Panc1 (cell line): ENCODE data around the gene LRRK1. TPM values are rescaled to one million over a fixed set of nuclear protein-coding genes. Genes with fewer than 3 reads are reported as not detected.
A peak's percentile ranks its signal among the peaks of the same experiment; 100 is the strongest.

ENCODE experiments used
- ATAC-seq: fragments of 200-7000 bp; cut with Tn5 transposase; 2 replicates; pipeline ENCODE4 v1.9.1; 2020; ENCODE audit warnings: mild to moderate bottlenecking, moderate library complexity
- BruUV-seq: library from RNA; stranded (reverse); fragments of 400-500 nt; replicated peaks from 2 replicates; lab custom pipeline; 2021; lab: Mats Ljungman, UMichigan
- CTCF ChIA-PET: fragments of 300-600 bp; sonication (Branson Sonifier 250); formaldehyde crosslinking; loops from one replicate; lab custom pipeline; 2022; ENCODE audit warnings: antibody characterized with exemption; lab: Charles Lee
- POLR2A ChIA-PET: fragments of 300-600 bp; sonication (Branson Sonifier 250); formaldehyde crosslinking; loops from one replicate; lab custom pipeline; 2022; ENCODE audit warnings: antibody characterized with exemption; lab: Charles Lee
- DNase-seq: peaks from one replicate; pipeline ENCODE4 v3.0.0-alpha.2; 2010; ENCODE audit warnings: low read depth, low spot score
- H3K27ac ChIP-seq: 2 replicates; pipeline ENCODE4 v1.5.1; 2011; ENCODE audit warnings: mild to moderate bottlenecking, low read length, inconsistent platforms
- H3K27me3 ChIP-seq: fragments of 200-500 bp; sonication (Bioruptor generic); 2 replicates; pipeline ENCODE4 v1.6.0; 2014; ENCODE audit warnings: low read length, inconsistent platforms; ENCODE audit not compliant: control insufficient read depth, insufficient read depth
- H3K36me3 ChIP-seq: fragments of 200-500 bp; sonication (Bioruptor generic); 2 replicates; pipeline ENCODE4 v1.5.1; 2014; ENCODE audit warnings: inconsistent platforms, mild to moderate bottlenecking, low read length, moderate library complexity; ENCODE audit not compliant: control insufficient read depth, insufficient read depth
- H3K4me1 ChIP-seq: 2 replicates; pipeline ENCODE4 v1.5.1; 2011; ENCODE audit warnings: inconsistent platforms, mild to moderate bottlenecking, low read length, moderate library complexity; ENCODE audit not compliant: control insufficient read depth, insufficient read depth
- H3K4me3 ChIP-seq, 2 experiments: 2 replicates each; pipeline ENCODE4 v1.5.1; 2011 to 2012; ENCODE audit warnings: low read depth in 2 of 2, low read length in 2 of 2, mild to moderate bottlenecking in 2 of 2, inconsistent platforms in 1 of 2, moderate library complexity in 1 of 2
- H3K9me3 ChIP-seq: fragments of 200-500 bp; sonication (Bioruptor generic); 2 replicates; pipeline ENCODE4 v1.5.1; 2014; ENCODE audit warnings: low read depth, mild to moderate bottlenecking, inconsistent platforms, low read length, moderate library complexity; ENCODE audit not compliant: control insufficient read depth, insufficient read depth
- CTCF ChIP-seq: fragments of 450-650 bp; IDR thresholded peaks from 2 replicates; pipeline ENCODE4 v1.5.1; 2017; ENCODE audit warnings: mild to moderate bottlenecking
- POLR2AphosphoS5 ChIP-seq: IDR thresholded peaks from 2 replicates; pipeline ENCODE4 v1.6.1; 2012; ENCODE audit warnings: mild to moderate bottlenecking, low read depth, low read length, moderate library complexity
- SIN3A ChIP-seq: IDR thresholded peaks from 2 replicates; pipeline ENCODE4 v1.6.1; 2012; ENCODE audit warnings: low read depth, mild to moderate bottlenecking, low read length, moderate library complexity, borderline replicate concordance; ENCODE audit not compliant: insufficient read depth
- TCF7L2 ChIP-seq: IDR thresholded peaks from 2 replicates; pipeline ENCODE4 v1.6.1; 2011; ENCODE audit warnings: mild to moderate bottlenecking, low read depth, low read length, inconsistent platforms
- in situ Hi-C: cut with HindIII; loops from 2 replicates; pipeline ENCODE4 v1.10.0; 2016; ENCODE audit warnings: low sequenced_read_pairs, low pct_unique_long_range_greater_than_20kb
- intact Hi-C: fragments of 100-400 bp; cut with micrococcal nuclease; formaldehyde crosslinking; loops from one replicate; pipeline ENCODE4 v1.10.0; 2022; ENCODE audit not compliant: unreplicated experiment
- total RNA-seq: library from RNA; stranded (reverse); gene quantifications from one replicate; pipeline ENCODE4 v1.2.1, GENCODE V29; 2021; ENCODE audit not compliant: unreplicated experiment
- TF ChIP-seq, protein P1 (sequence below), 2 experiments: IDR thresholded peaks; 2 replicates each; pipeline ENCODE4 v1.6.1; 2011 to 2012; ENCODE audit warnings: low read depth in 2 of 2, control low read depth in 1 of 2, low read length in 1 of 2, mild to moderate bottlenecking in 1 of 2, moderate library complexity in 1 of 2; ENCODE audit not compliant: insufficient read depth in 1 of 2

The LRRK1 gene
- total RNA-seq, 1 experiment from 2014 or later: 88.0 TPM

GRCh38 chr15:101068961-101069653 is 149.9 kb downstream of the LRRK1 start:
- no peaks in the 10 kb centered on the region for H3K27me3 ChIP-seq
- DNase-seq: no peak
- H3K36me3 ChIP-seq: no peaks in the 10 kb centered on the region
- no peak overlapping the region for H3K27ac ChIP-seq
- intact Hi-C loops: no loop called here
- ChIA-PET CTCF (no interaction called here), POLR2A (no interaction called here)
- in situ Hi-C loops: no loop called here
- TF ChIP-seq, protein P1, sequence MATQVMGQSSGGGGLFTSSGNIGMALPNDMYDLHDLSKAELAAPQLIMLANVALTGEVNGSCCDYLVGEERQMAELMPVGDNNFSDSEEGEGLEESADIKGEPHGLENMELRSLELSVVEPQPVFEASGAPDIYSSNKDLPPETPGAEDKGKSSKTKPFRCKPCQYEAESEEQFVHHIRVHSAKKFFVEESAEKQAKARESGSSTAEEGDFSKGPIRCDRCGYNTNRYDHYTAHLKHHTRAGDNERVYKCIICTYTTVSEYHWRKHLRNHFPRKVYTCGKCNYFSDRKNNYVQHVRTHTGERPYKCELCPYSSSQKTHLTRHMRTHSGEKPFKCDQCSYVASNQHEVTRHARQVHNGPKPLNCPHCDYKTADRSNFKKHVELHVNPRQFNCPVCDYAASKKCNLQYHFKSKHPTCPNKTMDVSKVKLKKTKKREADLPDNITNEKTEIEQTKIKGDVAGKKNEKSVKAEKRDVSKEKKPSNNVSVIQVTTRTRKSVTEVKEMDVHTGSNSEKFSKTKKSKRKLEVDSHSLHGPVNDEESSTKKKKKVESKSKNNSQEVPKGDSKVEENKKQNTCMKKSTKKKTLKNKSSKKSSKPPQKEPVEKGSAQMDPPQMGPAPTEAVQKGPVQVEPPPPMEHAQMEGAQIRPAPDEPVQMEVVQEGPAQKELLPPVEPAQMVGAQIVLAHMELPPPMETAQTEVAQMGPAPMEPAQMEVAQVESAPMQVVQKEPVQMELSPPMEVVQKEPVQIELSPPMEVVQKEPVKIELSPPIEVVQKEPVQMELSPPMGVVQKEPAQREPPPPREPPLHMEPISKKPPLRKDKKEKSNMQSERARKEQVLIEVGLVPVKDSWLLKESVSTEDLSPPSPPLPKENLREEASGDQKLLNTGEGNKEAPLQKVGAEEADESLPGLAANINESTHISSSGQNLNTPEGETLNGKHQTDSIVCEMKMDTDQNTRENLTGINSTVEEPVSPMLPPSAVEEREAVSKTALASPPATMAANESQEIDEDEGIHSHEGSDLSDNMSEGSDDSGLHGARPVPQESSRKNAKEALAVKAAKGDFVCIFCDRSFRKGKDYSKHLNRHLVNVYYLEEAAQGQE (IDR thresholded peaks at IDR 0.05; ENCODE audit: insufficient read depth in 1 of 2, low read depth in 2 of 2, low read length in 1 of 2): no peak
- TF ChIP-seq POLR2AphosphoS5 (no peak), SIN3A (no peak), CTCF (no peak), TCF7L2 (no peak)
- no peaks in the 10 kb centered on the region for H3K9me3 ChIP-seq
- H3K4me3 ChIP-seq: no peak overlapping the region
- no TSS peak for BruUV-seq
- ATAC-seq: peak; percentile 52
- peaks cover 6% of the 10 kb centered on the region; the same call in 1 of the 2 replicates for H3K4me1 ChIP-seq

DNA sequence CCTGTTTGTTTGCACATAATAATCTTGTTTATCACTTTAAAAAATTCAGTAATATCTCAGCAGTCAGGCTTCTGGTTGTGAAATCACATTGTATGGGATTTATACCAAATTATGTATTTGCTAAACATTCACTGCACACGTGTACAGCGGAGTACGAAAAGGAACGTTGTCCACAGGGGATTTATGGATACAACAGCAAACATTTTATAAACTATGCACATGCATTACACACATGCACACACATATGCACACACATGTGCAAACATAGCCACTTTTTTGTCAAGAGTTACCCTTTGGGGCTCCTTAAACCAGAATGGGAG is 150.5 kb downstream of the LRRK1 start:
- ChIA-PET POLR2A (no interaction called here), CTCF (no interaction called here)
- BruUV-seq: no TSS peak
- Histone ChIP-seq H3K4me1 (peaks cover 6% of the 10 kb centered on the region; the same call in 1 of the 2 replicates), H3K27me3 (no peaks in the 10 kb centered on the region), H3K36me3 (no peaks in the 10 kb centered on the region), H3K27ac (no peak overlapping the region), H3K4me3 (no peak overlapping the region), H3K9me3 (no peaks in the 10 kb centered on the region)
- in situ Hi-C loops (no loop called here), intact Hi-C loops (no loop called here)
- TF ChIP-seq SIN3A: no peak
- TF ChIP-seq POLR2AphosphoS5: no peak
- no peak for TF ChIP-seq TCF7L2
- TF ChIP-seq, protein P1 (IDR thresholded peaks at IDR 0.05; ENCODE audit: insufficient read depth in 1 of 2, low read depth in 2 of 2, low read length in 1 of 2): no peak
- no peak for TF ChIP-seq CTCF
- DNase-seq (no peak), ATAC-seq (no peak)
